HG03354 (cell line): ENCODE results near the gene SLC5A6.

Experiments
- ATAC-seq: cut with Tn5 transposase; IDR thresholded peaks from one replicate; pipeline ENCODE4 v1.9.1; 2021; ENCODE audit warnings: mild to moderate bottlenecking; ENCODE audit not compliant: unreplicated experiment, poor library complexity, severe bottlenecking

SLC5A6 gene

GRCh38 chr2:27237341-27237945, 25.4 kb upstream of the SLC5A6 start:
- ATAC-seq, result no peak

GRCh38 chr2:27236626-27237025, 24.6 kb upstream of the SLC5A6 start:
- ATAC-seq, result no peak

DNA sequence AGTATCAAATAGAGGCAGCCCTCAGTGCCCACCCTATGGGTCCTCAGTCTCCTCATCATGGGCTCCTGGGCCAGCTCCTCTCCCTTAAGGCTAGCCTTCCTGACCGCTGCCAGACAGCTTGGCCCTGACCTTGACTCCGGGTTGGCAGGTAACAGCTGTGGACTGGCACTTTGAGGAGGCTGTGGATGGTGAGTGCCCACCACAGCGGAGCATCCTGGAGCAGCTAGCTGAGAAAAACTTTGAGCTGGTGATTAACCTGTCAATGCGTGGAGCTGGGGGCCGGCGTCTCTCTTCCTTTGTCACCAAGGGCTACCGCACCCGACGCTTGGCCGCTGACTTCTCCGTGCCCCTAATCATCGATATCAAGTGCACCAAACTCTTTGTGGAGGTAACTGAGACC, 24.1 kb upstream of the SLC5A6 start:
- ATAC-seq, result no peak

- no peak for ATAC-seq
Measured at GRCh38 chr2:27233341-27233740, 21.3 kb upstream of the SLC5A6 start.

GRCh38 chr2:27231921-27232320, 19.9 kb upstream of the SLC5A6 start:
- no peak for ATAC-seq

DNA sequence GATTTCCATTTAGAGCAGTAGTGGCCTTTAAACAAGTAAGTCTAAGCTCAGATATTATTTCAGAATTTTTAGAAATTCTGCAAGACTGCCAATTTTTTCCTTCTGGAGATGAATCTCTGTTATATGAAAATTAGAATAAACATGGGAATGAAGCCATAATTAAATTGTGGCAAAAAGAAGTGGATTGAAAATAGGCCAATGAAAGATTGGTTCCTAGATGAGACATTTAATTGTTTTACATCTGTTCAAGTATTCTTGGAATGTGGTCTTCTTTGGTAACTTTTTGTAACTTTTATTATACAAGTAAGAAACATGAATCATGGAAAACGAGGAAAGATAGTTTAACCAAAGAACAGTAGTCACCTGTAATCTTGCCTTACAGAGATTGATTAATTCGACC, 15.4 kb upstream of the SLC5A6 start:
- no peak for ATAC-seq

DNA sequence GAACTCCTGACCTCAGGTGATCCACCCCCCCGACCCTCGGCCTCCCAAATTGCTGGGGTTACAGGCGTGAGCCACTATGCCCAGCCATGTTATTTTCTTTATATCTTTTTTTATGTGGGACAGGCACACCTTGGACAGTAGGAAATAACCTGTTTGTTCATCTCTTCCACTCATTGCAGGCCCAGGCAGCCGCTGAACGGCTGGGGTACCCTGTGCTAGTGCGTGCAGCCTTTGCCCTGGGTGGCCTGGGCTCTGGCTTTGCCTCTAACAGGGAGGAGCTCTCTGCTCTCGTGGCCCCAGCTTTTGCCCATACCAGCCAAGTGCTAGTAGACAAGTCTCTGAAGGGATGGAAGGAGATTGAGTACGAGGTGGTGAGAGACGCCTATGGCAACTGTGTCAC, 13.5 kb upstream of the SLC5A6 start:
- ATAC-seq, result no peak

DNA sequence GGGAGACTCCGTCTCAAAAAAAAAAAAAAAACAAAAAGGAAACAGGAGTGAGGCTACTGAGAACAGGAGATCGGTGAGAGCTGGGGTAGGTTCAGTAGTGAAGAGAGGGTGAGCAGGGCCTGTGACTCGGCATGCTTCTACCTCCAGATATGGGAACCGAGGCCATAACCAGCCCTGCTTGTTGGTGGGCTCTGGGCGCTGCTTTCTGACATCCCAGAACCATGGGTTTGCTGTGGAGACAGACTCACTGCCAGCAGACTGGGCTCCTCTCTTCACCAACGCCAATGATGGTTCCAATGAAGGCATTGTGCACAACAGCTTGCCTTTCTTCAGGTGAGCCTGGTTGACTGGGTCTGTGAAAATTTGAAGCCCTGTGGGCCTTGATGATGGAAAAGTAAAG, 11.3 kb upstream of the SLC5A6 start:
- ATAC-seq, result no peak

GRCh38 chr2:27222407-27222806, 10.3 kb upstream of the SLC5A6 start:
- no peak for ATAC-seq

GRCh38 chr2:27221166-27221565, 9.1 kb upstream of the SLC5A6 start:
- ATAC-seq, result no peak

- no peak for ATAC-seq
Measured at GRCh38 chr2:27220091-27220490, 8.0 kb upstream of the SLC5A6 start.

DNA sequence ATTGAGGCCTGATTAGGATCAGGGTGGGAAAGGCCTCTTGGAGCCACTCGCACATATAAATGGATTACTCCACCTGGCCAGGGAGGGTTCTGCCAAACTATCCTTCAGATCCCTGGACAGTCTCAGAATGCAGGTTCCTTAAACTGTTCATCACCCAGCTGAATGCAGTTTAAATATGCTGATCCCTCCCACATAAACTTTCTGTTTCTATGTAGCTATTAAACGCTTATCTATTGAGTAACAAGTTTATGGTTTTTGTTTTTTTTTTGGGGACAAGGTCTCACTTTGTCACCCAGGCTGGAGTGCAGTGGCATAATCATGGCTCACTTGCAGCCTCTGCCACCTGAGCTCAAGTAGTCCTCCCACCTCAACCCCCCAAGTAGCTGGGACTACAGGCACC, 7.0 kb upstream of the SLC5A6 start:
- no peak for ATAC-seq

DNA sequence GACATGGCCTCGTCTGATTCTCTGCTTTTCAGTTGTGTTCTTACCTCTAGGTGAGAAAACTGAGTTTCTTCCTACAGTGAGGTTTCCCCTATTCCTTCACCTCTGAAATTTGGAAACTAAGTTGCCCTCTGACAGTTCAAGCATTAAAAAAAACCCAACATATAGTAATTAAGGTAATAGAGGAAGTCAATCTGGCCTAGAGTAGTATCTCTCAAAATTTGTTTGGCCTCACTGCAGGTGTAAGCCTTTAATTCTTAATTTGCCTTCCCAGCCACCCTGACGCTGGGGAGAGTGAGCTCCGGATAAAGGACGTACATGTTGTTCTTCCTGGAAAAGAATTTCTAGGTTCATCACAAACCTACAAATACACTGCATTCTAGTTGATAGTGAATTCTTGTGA, 6.5 kb upstream of the SLC5A6 start:
- ATAC-seq, result no peak

DNA sequence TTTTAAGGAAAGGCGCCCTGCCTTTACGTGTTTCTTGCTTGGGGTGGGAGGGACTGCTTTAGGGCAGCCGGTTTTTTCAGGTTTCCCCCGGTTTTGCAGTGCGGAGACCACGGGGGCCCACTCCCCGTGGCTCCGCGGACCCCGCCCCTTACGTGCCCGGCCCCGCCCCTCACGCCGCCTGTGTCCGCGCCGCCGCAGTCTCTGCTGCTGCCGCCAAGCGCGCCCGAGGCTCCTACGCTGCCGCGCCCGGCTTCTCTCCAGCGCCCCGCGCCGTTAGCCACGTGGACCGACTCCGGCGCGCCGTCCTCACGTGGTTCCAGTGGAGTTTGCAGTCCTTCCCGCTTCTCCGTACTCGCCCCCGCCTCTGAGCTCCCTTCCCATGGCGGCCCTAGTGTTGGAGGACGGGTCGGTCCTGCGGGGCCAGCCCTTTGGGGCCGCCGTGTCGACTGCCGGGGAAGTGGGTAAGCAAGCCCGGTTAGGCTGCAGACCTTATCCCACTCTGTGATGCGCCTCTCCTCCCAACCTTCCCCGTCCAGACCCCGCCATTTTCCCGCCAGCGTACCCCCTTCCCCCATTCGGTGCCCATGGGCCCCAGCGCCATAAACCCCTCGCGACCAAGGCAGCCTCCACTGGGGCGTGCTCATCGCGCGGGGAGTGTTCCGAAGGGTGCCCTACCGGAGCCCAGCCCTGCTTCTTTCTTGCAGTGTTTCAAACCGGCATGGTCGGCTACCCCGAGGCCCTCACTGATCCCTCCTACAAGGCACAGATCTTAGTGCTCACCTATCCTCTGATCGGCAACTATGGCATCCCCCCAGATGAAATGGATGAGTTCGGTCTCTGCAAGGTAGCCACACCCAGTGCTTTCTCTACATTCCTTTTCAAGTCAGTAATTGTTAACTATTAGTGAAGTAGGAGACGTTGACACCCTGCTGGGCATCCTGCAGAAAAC, 5.4 kb upstream of the SLC5A6 start, which contains the start of gene CAD:
TSS of gene CAD (plus strand) at position 197 of the 949 bp plus-strand sequence. CDS start at position 380, 183 bp downstream.
- ATAC-seq, result peak; percentile 80

GRCh38 chr2:27216416-27217137, 4.5 kb upstream of the SLC5A6 start:
- ATAC-seq, result no peak

- no peak for ATAC-seq
Measured at GRCh38 chr2:27214941-27215340, 2.9 kb upstream of the SLC5A6 start.

DNA sequence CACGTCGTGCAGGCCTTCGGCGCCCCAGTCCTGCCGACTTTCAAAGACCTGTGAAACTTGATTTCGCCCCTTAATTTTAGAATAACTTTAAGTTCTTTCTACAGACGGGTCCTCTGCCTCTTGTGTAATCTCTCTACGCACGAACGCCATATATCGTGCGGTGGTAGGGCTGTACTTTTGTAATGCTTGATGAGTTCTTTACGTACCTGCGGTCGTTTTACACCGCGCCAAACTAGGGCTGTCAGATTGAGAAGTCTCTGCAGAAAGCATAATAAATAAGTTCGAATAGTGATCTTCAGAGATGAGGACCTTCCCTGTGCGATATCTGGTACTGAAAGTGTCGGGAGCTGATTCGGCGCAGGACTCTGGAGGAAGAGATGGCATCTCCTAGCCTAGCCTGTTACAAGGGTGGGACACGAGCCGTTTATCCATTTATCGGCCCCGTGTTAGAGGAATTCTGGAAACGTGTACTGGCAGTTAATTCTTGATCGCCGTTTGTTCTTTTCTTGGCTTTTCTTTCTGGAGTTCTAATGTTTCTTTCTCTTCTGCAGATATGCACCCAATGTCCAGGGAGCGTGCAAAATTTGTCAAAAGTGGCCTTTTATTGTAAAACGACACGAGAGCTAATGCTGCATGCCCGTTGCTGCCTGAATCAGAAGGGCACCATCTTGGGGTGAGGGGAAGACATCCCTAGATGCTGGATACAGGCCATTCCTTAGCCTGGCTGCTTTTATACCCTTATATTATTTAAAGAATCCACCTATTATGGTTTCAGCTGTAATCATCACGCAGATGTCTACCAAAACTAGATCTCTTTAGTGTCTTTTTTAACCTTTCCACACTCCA, 781 bp upstream of the SLC5A6 start:
- peak; percentile 24 for ATAC-seq

DNA sequence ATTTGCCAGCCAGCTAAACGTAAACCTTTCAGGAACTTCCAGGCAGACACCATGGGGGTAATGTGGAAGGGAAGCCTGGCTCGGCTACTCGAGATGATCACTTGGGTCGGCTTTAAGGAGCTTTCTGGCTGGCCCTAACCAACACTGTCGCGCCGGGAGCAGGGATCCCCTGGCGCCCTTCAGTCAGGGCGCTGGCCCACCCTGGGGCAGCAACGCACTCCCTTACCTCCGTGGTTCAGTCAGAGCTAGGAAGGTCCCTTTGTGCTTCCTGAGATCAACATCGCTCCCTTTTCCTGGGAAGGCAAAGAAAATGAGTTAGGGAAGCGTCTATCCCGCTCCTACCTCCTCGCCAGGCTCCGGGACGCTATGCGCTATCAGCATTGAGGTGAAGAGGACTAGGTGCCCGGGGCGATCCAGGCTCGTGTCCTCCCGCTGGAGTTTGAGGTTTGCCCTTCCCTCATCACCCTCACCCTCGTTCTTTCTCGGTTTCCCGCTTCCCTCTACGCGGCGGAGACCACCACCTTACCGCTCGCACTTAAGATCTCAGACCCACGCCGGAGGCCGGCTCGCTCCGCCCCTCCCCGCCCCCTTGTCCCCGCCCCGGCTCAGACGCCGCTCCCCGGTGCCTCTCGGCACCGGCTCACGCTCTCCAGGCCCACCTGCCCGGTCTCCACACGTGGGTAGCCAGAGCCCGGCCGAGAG, 676 bp downstream of the SLC5A6 start:
- peak; percentile 20 for ATAC-seq
